Activated CD8-positive, alpha-beta T cell treated with anti-CD3 and anti-CD28 coated beads for 36 hours (primary cell): ENCODE measurements around the gene BTC. TPM values are rescaled to one million over a fixed set of nuclear protein-coding genes. Genes with fewer than 3 reads are reported as not detected.

Experiments
- ATAC-seq: fragments of 200-7000 bp; cut with Tn5 transposase; one replicate; pipeline ENCODE4 v1.10.0; 2021; ENCODE audit warnings: mild to moderate bottlenecking, moderate library complexity
- CTCF ChIA-PET: fragments of 350-600 bp; sonication (Branson Sonifier 250); formaldehyde crosslinking; loops from one replicate; lab custom pipeline; 2021; ENCODE audit warnings: antibody characterized with exemption; lab: Charles Lee
- POLR2A ChIA-PET: fragments of 350-600 bp; sonication (Branson Sonifier 250); formaldehyde crosslinking; loops from one replicate; lab custom pipeline; 2021; ENCODE audit warnings: antibody characterized with exemption; lab: Charles Lee
- DNase-seq: peaks from one replicate; pipeline ENCODE4 v3.0.0-alpha.2; 2020
- H3K27ac Mint-ChIP-seq: one replicate; pipeline ENCODE4 v1.8.0; 2021; ENCODE audit warnings: mild to moderate bottlenecking, mixed read lengths
- H3K27me3 Mint-ChIP-seq: one replicate; pipeline ENCODE4 v1.8.0; 2021; ENCODE audit warnings: mixed read lengths
- H3K36me3 Mint-ChIP-seq: one replicate; pipeline ENCODE4 v1.8.0; 2021; ENCODE audit warnings: low read depth, mixed read lengths
- H3K4me1 Mint-ChIP-seq: one replicate; pipeline ENCODE4 v1.8.0; 2021; ENCODE audit warnings: low read depth, mixed read lengths
- H3K4me3 Mint-ChIP-seq: one replicate; pipeline ENCODE4 v1.8.0; 2021; ENCODE audit warnings: mild to moderate bottlenecking, moderate library complexity, mixed read lengths
- H3K9me3 Mint-ChIP-seq: one replicate; pipeline ENCODE4 v1.8.0; 2021; ENCODE audit warnings: mixed read lengths
- intact Hi-C: fragments of 100-400 bp; cut with micrococcal nuclease; formaldehyde crosslinking; loops from one replicate; pipeline ENCODE4 v1.10.0; 2022
- total RNA-seq, 2 experiments: library from RNA; stranded (reverse); gene quantifications; one replicate each; pipeline ENCODE4 v1.2.3, GENCODE V29; 2021
- TF ChIP-seq, protein P1 (sequence below): fragments of 200-600 bp; IDR thresholded peaks from one replicate; pipeline ENCODE4 v1.8.0; 2022; ENCODE audit warnings: antibody characterized with exemption, mild to moderate bottlenecking

Gene BTC
- total RNA-seq, 2 experiments from 2014 or later: not detected

DNA sequence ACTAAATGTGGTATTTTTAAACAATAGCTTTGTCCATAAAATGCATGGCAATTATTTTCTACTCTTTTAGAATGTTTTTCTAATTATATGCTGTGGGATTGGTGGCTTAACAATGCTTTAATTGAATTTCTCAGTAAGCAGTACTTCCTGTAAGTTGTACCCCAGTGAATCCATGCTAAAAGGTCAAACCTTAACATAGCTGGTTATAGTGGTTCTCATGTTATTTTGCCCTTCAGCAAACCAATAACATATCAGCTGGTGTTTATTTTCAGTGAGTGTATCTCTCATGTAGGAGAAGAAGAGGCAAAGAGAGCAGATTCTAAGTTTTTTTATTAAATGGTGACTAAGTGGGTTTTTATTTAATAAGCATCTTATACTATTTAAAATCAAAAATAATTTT lies 41.5 kb downstream of the BTC start:
- ChIA-PET POLR2A (no interaction called here), CTCF (no interaction called here)
- no peaks in the 10 kb centered on the region for H3K36me3 Mint-ChIP-seq
- ATAC-seq (no peak), DNase-seq (no peak)
- no peaks in the 10 kb centered on the region for H3K27me3 Mint-ChIP-seq
- no peaks in the 10 kb centered on the region for H3K4me1 Mint-ChIP-seq
- H3K9me3 Mint-ChIP-seq: no peaks in the 10 kb centered on the region
- no peak overlapping the region for H3K4me3 Mint-ChIP-seq
- TF ChIP-seq, protein P1, sequence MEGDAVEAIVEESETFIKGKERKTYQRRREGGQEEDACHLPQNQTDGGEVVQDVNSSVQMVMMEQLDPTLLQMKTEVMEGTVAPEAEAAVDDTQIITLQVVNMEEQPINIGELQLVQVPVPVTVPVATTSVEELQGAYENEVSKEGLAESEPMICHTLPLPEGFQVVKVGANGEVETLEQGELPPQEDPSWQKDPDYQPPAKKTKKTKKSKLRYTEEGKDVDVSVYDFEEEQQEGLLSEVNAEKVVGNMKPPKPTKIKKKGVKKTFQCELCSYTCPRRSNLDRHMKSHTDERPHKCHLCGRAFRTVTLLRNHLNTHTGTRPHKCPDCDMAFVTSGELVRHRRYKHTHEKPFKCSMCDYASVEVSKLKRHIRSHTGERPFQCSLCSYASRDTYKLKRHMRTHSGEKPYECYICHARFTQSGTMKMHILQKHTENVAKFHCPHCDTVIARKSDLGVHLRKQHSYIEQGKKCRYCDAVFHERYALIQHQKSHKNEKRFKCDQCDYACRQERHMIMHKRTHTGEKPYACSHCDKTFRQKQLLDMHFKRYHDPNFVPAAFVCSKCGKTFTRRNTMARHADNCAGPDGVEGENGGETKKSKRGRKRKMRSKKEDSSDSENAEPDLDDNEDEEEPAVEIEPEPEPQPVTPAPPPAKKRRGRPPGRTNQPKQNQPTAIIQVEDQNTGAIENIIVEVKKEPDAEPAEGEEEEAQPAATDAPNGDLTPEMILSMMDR: no peak
- no peak overlapping the region for H3K27ac Mint-ChIP-seq
- intact Hi-C loops: no loop called here

DNA sequence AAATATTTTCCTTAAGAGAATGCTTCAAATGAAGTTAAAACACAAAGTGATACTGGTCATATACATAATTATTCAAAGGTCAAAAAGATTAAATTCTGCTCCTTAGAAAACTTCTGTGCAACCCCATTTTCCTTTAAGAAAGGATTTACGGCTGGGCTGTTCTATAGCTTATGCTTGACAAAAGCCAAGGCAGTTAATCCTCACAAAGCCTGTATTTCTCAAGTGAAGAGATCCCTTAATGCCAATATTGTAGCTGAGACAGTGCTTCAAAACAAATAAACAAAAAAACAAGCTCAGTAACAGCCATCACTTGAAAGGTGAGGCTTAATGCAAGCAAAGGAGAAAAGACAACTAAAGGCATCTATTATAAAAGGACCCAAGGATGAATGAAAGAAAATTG lies 42.5 kb downstream of the BTC start:
- CTCF ChIA-PET: no interaction called here
- Mint-ChIP-seq H3K27me3 (peaks cover 2% of the 10 kb centered on the region), H3K4me3 (no peak overlapping the region), H3K36me3 (no peaks in the 10 kb centered on the region), H3K27ac (no peak overlapping the region), H3K9me3 (no peaks in the 10 kb centered on the region), H3K4me1 (no peaks in the 10 kb centered on the region)
- TF ChIP-seq, protein P1: no peak
- POLR2A ChIA-PET: no interaction called here
- intact Hi-C loops: no loop called here
- no peak for ATAC-seq
- no peak for DNase-seq

DNA sequence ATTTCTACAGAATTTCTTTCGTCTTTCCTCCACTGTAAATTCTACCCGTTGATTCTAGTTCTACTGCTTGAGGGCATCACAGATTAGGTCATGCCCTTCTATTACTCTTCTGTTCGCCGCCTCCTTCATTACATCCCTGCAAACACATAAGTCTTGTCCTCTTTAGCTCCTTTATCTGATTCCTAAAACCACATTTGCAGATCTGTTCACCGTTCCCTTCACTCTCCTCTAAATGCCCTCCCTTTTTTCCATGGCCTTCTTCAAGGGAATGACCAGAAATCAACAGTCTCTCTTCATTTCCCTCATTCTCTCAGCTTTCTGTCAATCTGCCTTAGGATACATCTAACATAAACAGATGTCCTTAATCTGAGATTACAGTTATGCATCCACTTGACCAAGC lies 43.1 kb downstream of the BTC start:
- DNase-seq: no peak
- H3K36me3 Mint-ChIP-seq: no peaks in the 10 kb centered on the region
- TF ChIP-seq, protein P1: no peak
- CTCF ChIA-PET: no interaction called here
- no peak overlapping the region for H3K27ac Mint-ChIP-seq
- ATAC-seq: no peak
- H3K4me3 Mint-ChIP-seq: no peak overlapping the region
- intact Hi-C loops: no loop called here
- no peaks in the 10 kb centered on the region for H3K4me1 Mint-ChIP-seq
- POLR2A ChIA-PET: no interaction called here
- peaks cover 2% of the 10 kb centered on the region for H3K27me3 Mint-ChIP-seq
- no peaks in the 10 kb centered on the region for H3K9me3 Mint-ChIP-seq

DNA sequence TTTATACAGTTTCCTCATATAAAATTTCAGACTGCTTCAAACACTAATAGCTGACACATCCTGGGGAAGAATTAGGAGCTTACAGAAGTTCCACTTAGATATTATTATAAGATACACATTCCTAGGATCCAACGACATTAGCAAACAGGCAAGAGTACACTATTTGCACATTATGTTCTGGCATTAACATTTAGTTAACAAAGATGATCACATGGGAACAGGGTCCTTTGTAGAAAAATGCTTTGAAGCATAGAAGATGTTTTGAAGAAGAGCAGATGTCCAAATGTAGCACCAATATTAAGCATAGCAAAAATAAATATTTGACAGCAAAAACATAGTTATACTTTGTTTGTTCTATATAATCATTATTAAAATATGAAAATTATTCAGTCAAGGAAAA lies 52.1 kb downstream of the BTC start:
- no peaks in the 10 kb centered on the region for H3K4me1 Mint-ChIP-seq
- ChIA-PET POLR2A (no interaction called here), CTCF (no interaction called here)
- DNase-seq: no peak
- no peaks in the 10 kb centered on the region for H3K9me3 Mint-ChIP-seq
- no peak overlapping the region for H3K4me3 Mint-ChIP-seq
- intact Hi-C loops: no loop called here
- TF ChIP-seq, protein P1: no peak
- no peaks in the 10 kb centered on the region for H3K36me3 Mint-ChIP-seq
- H3K27ac Mint-ChIP-seq: no peak overlapping the region
- H3K27me3 Mint-ChIP-seq: peaks cover under 1% of the 10 kb centered on the region
- ATAC-seq: no peak

DNA sequence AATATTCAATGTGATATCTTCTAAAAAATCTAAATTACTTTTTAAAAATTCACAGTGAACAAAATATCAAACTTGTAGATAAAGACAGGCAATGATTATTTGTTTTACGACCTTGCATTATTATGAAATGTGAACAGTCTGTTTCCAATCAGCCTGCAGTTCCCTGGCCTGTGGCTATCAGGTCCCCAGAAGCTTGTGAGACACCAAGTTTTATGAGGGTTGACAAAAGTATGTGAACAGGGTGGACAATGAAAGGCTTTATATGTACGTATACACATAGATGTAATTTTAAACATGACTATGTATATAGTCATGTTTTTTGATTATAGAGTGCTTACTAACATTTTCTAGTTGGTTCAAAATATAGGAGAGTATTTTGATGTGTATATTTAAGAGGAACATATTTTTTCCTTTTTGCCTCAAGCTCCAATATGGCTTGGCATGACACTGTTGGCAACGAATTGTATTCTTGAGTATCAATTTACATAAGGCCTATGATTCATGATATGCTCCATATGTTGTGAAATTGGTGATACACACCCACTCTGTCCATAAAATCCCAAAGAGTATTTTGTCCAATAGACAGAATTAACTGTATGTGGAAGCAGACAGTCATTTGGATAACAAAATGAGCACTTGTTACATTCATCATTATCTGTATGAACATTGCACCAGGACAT lies 55.7 kb downstream of the BTC start:
- intact Hi-C loops: no loop called here
- ChIA-PET CTCF (no interaction called here), POLR2A (no interaction called here)

More for the DNA sequence above, 55.7 kb downstream of the BTC start:
- Mint-ChIP-seq H3K9me3 (no peaks in the 10 kb centered on the region), H3K4me3 (no peak overlapping the region), H3K4me1 (no peaks in the 10 kb centered on the region), H3K36me3 (no peaks in the 10 kb centered on the region), H3K27me3 (no peaks in the 10 kb centered on the region), H3K27ac (no peak overlapping the region)
- ATAC-seq (no peak), DNase-seq (no peak)
- TF ChIP-seq, protein P1: no peak
